ENCODE measurements around the gene TMEM18.
"Not testable (repeated sequence)": the region's sequence is repeated elsewhere in the genome, so short reads cannot be mapped to it uniquely, and the experiment has no call there.

The TMEM18 gene

GRCh38 chr2:677056-677958, at the start of gene TMEM18:
TSS of gene TMEM18 (minus strand) at chr2:677406. CDS start at chr2:677345, 61 bp downstream.
- DNase-seq (ENCODE audit: low read depth in 2 of 2) = peak; percentile 91 to 94

- no peak for DNase-seq (ENCODE audit: low read depth in 2 of 2)
Observed at GRCh38 chr2:726169-726568, 49.0 kb upstream of the TMEM18 start.

GRCh38 chr2:725468-725867, 48.3 kb upstream of the TMEM18 start:
- DNase-seq (ENCODE audit: low read depth in 2 of 2) = no peak

- DNase-seq (ENCODE audit: low read depth in 2 of 2) = no peak
Observed at GRCh38 chr2:723761-724160, 46.6 kb upstream of the TMEM18 start.

- no peak for DNase-seq (ENCODE audit: low read depth in 2 of 2)
Observed at GRCh38 chr2:720842-721241, 43.6 kb upstream of the TMEM18 start.

GRCh38 chr2:719734-720133, 42.5 kb upstream of the TMEM18 start:
- no peak for DNase-seq (ENCODE audit: low read depth in 2 of 2)

GRCh38 chr2:719191-719590, 42.0 kb upstream of the TMEM18 start:
- no peak for DNase-seq (ENCODE audit: low read depth in 2 of 2)

GRCh38 chr2:717661-718060, 40.5 kb upstream of the TMEM18 start:
- DNase-seq (ENCODE audit: low read depth in 2 of 2) = no peak

- no peak for DNase-seq (ENCODE audit: low read depth in 2 of 2)
Observed at GRCh38 chr2:715854-716560, 38.8 kb upstream of the TMEM18 start.

- no peak for DNase-seq (ENCODE audit: low read depth in 2 of 2)
Observed at GRCh38 chr2:715038-715437, 37.8 kb upstream of the TMEM18 start.

GRCh38 chr2:714005-714741, 37.0 kb upstream of the TMEM18 start:
- DNase-seq (ENCODE audit: low read depth in 2 of 2) = peak; percentile 18 to 30

- no peak for DNase-seq (ENCODE audit: low read depth in 2 of 2)
Observed at GRCh38 chr2:710867-711665, 33.9 kb upstream of the TMEM18 start.

- no peak for DNase-seq (ENCODE audit: low read depth in 2 of 2)
Observed at GRCh38 chr2:709138-709765, 32.0 kb upstream of the TMEM18 start.

- no peak for DNase-seq (ENCODE audit: low read depth in 2 of 2)
Observed at GRCh38 chr2:708667-709066, 31.5 kb upstream of the TMEM18 start.

GRCh38 chr2:705971-706511, 28.8 kb upstream of the TMEM18 start:
- peak in 1 of 2 donors; percentile 11 for DNase-seq (ENCODE audit: low read depth in 2 of 2)

GRCh38 chr2:702765-703164, 25.6 kb upstream of the TMEM18 start:
- DNase-seq (ENCODE audit: low read depth in 2 of 2) = not testable (repeated sequence)

- no peak for DNase-seq (ENCODE audit: low read depth in 2 of 2)
Observed at GRCh38 chr2:696999-697627, 19.9 kb upstream of the TMEM18 start.

- DNase-seq (ENCODE audit: low read depth in 2 of 2) = no peak
Observed at GRCh38 chr2:696463-696862, 19.3 kb upstream of the TMEM18 start.

GRCh38 chr2:694906-695510, 17.8 kb upstream of the TMEM18 start:
- no peak for DNase-seq (ENCODE audit: low read depth in 2 of 2)

GRCh38 chr2:694174-694573, 17.0 kb upstream of the TMEM18 start:
- no peak for DNase-seq (ENCODE audit: low read depth in 2 of 2)
